SK-N-SH (cell line): Measurements from ENCODE around the gene TTLL12.

Experiments
- CTCF ChIP-seq: fragments of 200-600 bp; sonication (generic); IDR thresholded peaks from 2 replicates; pipeline ENCODE4 v1.6.1; 2017; ENCODE audit warnings: antibody characterized with exemption, mild to moderate bottlenecking, moderate library complexity
- FOSL2 ChIP-seq: IDR thresholded peaks from 2 replicates; pipeline ENCODE4 v1.4.0; 2012; ENCODE audit warnings: low read depth, mild to moderate bottlenecking, moderate library complexity, borderline replicate concordance
- JUND ChIP-seq: IDR thresholded peaks from 2 replicates; pipeline ENCODE4 v1.4.0; 2012
- TAF1 ChIP-seq: IDR thresholded peaks from 2 replicates; pipeline ENCODE4 v1.6.1; 2012; ENCODE audit warnings: low read depth, mild to moderate bottlenecking, low read length, moderate library complexity, borderline replicate concordance

GRCh38 chr22:43176090-43176489 lies 10.8 kb downstream of the TTLL12 start:
- no peak for TF ChIP-seq FOSL2
- TF ChIP-seq TAF1, result no peak
- TF ChIP-seq CTCF, result no peak
- no peak for TF ChIP-seq JUND
